NCI-H748 (cell line): ENCODE measurements around the gene SLC45A1.
"Not testable (repeated sequence)": the region's sequence is repeated elsewhere in the genome, so short reads cannot be mapped to it uniquely, and the experiment has no call there.

ENCODE experiments used
- DNase-seq: peaks from one replicate; lab custom pipeline; 2025; ENCODE audit not compliant: unreplicated experiment; lab: John Stamatoyannopoulos, UW

Gene SLC45A1

DNA sequence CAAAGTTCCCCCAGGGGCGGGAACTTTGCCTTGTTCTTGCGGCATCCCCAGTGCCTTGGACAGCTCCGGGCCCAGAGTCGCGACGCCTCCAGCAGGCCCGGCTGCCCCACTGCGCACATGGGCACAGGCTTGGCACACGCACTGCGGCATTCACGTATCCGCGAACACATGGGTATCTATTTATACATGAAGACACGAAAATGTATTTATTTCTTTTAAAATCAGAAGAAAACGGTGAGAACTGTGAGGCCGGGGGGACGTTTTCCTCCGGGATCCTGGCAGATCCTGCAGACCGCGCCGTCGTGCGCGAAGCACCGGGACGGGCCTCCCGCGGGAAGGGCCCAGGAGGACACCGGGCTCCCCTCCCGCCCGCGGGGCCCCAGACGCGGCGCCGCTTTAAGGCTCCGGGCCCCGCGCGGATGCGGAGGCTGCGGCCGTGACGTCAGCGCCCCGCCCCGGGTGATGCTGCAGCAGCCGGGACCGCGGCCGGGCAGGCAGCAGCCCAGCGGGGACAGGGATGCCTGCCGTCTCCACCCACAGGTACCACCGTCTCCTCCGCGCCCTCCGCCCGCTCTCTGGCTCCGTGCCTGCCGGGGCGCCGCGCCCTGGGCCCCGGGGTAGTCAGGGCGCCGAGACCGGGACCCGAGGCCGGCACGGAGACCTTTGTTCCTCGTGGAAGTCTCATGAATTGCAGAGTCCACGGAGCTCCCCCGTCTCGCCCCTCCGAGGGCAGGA lies at the start of gene SLC45A1:
Gene SLC45A1 (plus strand): TSS at position 468 of the 735 bp plus-strand sequence. CDS start 6,216 bp downstream, outside the sequence.
- DNase-seq, result peak; percentile 75

DNA sequence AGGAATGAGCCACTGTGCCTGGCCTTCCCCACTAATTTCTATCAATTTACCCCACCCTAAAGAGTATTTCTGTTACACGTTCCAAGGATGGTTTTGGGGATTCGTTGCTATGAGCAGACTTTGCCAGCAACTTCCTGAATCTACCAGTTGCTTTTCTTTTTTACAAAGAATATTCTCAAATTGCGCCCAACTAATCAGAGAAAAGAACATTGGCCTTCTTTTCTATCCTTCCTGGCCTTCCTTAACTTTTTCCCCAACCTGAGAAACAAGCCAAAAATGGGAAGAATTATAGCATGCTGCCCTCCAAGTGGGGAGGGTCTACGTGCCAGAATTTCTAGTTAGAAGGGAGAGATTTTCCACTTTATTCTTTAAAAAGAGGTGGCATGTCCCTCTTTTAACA lies 44.9 kb upstream of the SLC45A1 start:
- DNase-seq, result no peak

DNA sequence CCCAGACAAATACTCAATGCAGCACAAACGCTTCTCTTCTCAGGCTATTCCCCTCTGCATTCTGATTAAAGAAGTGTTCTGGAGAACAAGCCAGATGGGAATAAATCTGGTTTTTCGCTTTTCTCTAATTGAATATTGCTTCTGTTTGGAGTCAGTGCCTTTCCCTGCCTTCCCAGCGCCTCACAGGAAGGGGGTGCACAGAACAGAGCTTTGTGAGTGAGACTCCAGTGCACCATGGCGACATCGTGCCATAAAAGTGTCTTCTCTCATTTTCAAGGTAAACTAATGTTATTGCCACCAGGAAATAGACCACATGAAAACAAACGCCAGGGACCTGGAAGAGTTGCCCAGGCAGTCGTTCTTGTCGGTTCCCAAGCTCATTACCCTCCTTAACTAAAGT lies 43.6 kb upstream of the SLC45A1 start:
- DNase-seq, result no peak

DNA sequence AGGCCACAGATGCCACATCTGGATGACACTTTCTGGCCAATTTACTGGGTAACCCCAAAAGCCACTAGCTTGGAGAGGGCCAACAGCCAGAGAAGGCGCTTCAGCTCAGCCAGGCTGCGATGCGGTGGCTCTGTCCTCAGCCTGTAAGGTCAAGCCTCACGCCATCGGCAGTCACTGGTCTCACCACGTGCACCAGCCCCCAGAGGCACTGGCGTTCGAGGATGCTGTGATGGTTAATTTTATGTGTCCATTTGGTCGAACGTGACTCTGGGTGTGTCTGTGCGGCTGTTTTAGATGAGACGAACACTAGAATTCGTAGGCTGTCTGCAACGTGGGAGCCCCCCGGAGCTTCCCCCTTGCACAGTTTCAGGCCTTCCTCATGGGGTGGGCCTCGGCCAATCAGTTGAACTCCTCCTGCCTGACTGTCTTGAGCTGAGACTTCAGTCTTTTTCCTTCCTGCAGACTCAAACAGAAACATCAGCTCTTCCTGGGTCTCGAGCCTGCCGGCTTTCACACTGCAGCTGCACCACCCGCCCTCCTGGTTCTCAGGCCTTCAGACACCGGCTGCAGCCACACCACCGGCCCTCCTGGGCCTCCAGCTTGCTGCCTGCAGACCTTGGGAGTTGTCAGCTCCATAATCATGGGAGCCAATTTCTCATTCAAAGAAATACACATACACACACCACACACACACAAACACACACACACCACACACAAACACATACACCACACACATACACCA lies 41.6 kb upstream of the SLC45A1 start:
- no peak for DNase-seq

DNA sequence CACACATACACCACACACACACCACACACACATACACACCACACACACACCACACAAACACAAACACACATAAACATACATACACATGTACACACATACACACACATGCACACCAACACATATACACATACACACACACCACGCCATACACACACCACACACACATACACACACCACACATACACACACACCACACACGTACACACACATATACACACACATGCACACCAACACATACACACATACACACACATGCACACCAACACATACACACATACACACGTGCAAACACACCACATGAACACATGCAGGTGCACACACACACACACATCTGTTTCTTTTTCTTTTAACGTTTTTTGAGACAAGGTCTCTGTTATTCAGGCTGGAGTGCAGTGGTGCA lies 41.0 kb upstream of the SLC45A1 start:
- no peak for DNase-seq

DNA sequence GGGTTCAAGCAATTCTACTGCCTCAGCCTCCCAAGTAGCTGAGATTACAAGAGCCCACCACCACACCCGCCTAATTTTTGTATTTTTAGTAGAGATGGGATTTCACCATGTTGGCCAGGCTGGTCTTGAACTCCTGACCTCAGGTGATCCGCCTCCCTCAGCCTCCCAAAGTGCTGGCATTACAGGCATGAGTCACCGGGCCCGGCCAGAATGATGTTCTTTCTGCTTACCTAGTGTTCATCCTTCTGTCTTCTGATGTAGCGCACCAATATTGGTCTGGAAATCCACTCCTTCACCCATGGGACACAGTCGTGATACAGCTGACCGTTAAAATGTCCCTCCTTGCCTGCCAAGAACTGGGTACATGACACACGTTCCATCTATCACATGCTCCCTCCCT lies 39.2 kb upstream of the SLC45A1 start:
- not testable (repeated sequence) for DNase-seq

DNA sequence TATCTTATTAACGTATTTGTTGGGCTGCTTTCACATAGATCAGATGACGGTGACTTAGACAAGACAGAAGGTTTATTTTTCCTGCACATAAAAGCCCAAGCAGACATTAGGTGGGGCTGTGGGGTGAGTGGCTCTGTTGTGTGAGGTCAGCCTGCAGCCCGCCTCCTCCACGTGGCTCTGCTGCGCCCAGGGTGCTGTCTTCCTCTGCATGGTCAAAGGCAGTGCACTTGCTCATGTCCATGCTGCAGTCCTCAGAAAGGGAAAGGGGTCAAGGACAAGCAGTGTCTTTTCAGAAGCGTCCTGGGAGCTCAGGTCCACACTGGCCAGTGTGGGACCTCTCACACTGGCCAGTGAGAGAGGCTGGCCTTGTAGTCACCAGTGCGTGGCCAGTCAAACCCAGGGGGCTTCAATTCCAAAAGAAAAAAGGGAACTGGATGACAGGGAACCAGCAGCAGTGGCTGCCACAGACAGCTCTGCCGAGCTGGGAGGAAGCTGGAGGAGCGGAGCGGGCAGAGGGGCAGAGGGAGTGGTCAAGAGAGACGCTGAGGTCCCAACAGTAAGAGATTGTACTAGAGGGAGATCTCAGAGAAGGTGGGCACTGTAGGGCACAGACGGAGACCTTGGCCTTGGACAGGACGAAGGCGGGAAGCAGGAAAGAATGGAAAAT lies 35.9 kb upstream of the SLC45A1 start:
- DNase-seq, result no peak

DNA sequence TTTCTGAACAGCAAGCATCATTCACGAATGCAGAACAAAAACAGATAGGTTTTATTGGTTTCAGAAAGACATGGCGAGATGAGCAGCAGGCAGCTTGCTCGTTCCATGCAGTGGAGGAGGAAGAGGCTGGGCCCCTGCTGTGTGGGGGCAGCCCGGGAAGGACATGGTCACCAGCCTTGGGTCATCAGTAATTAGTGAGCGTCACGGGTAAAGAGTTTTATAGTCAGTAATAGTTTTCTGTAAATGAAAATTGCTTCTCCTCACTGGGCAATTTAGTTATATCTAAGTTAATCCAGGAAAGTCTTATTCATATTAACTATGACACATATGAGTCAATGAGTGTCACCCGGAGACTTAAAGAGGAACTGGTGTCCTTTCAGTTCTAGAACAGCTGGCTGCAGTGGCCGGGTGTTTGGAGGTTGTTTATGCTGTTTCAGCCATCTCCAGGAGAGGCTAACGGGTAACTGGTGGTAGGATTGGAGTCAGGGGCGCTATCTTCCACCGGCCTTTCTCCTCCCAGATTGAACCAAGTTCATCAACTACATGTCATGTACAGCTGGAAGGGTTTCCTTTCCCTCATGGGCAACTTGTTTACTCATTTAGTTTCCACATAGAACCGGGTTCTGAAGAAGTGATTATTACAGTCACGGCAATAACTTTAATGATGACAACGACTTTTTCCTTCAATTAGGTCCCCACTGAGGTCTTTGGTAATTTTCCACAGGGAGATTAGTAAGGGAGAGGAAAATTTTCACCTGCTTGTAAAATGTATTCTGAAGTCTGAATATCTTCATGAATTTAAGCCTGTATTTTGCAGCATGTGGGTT lies 34.6 kb upstream of the SLC45A1 start:
- no peak for DNase-seq

DNA sequence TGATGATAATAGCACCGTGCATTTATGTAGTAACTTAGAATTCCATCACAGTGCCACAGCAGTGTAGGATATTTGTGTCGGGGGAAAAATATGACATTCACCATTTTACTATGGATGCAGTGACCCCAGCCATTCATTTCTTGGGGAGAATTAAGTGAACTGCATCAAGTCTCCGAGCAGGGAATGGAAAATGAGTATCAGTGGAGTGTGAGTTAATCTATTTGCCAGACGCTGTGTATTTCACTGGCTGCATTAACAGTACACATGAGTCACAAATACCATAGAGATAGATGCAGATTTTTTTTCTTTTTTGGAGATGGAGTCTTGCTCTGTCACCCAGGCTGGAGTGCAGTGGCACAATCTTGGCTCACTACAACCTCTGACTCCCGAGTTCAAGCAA lies 33.8 kb upstream of the SLC45A1 start:
- no peak for DNase-seq

DNA sequence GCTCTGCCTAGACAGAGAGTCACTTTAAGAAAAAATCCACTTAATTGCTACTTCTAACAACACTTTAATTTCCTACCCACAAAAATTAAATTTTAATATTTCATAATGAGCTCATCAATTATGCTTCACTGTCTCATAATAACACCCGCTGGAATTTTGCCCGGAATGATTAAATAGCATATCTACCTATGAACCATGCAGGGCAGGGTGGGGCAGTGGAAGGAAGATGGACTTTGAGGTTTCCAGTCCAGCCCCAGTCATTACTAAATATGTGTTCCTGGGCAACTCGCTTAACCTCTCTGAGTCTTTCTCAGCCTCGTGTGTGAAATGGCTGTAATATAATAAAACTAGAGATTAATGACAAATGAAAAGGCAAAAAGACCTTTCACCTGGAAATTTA lies 32.8 kb upstream of the SLC45A1 start:
- no peak for DNase-seq

DNA sequence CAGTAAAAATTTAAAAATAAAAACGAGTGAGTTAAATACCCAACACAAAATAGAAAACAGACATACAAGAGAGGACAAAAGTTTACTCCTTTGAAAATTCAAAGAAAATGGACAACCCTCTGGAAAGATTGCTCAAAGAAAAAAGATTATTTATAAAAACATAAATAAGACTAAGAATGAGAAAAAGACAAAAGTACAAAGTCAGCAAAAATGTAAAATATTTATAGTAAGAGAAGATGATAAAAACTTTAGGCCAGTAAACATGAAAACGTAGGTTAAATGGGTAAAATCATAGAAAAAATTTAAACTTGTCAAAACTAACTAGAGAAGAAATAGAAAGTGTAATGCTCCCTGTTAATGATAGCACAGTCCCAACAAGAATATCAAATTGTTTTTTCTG lies 31.9 kb upstream of the SLC45A1 start:
- no peak for DNase-seq

DNA sequence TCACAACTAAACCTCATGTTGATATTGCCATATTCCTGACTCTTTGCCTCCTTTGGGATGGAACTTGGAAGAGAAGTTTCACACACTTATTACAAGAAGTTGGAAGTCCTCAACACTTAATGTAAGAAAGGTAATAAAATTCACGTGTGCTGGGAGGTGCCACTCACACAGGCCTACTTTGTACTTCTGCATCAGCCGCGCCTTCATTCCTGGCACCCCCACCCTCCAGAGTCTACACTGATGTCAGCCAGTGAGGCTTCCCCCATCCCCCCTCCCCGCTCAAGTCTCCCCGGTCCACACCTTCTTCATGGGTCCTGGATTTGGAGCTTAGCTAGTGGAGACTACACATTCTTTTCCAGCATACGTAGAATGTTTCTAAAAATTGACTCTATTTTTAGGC lies 24.8 kb upstream of the SLC45A1 start:
- no peak for DNase-seq

DNA sequence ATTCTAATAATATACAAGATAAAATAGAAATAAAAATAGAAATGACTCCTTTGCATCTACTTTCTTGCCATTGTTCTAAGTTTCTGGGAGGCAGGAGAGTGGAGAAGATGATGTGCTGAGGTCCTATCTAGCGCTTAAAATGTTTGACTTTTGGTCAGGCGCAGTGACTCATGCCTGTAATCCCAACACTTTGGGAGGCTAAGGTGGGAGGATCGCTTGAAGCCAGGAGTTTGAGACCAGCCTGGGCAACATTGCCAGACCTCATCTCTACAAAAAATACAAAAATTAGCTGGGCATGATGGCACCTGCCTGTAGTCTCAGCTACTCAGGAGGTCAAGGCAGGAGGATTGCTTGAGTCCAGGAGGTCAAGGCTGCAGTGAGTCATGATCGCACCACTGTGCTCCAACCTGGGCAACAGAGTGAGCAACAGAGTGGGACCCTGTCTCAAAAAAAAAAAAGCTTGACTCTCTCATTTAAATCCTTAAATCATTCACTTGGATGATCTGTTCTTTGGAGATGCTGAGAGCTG lies 24.2 kb upstream of the SLC45A1 start:
- DNase-seq, result no peak

DNA sequence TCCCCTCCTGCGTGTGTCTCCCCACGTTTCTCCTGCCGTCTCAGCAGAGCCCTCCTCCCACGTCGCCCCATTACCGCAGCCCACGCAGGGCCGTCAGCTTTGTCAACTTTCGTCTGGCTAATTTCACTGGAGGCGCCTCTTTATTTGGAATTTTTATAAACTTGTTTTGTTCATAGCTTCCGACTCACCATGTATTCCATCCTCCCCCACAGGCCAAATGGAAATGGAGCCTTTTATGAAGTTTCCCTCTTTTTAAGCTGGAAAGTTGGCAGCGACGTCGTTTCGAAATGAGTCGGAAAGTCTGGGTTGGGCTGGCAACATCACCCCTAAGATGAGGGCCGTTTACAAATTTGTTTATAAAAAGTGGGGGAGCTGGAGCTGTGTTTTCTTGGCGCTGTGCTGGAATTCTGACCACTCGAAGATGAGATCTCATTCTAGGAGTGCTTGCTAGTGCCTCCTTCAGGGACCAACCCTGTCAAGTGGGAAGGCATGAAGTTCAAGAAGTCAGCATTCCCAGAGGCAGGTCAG lies 23.7 kb upstream of the SLC45A1 start:
- DNase-seq, result no peak

DNA sequence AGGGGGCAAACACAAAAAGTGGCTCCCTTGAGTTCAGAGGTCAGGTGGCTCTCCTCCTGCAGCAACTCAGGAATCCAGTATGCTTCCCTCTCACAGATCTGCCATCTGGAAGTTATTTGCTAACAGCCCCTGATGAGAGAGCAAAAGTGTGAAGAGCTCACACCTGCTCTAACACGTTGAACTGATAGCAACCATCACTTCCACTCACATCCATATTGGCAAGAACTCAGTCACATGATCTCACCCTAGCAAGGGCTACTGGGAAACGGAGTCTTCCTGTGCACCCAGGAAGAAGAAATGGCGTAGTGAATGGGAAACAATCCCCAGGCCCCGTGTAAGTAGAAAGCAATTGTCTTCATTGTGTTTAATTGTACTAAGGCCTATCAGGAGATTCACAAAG lies 20.7 kb upstream of the SLC45A1 start:
- no peak for DNase-seq

DNA sequence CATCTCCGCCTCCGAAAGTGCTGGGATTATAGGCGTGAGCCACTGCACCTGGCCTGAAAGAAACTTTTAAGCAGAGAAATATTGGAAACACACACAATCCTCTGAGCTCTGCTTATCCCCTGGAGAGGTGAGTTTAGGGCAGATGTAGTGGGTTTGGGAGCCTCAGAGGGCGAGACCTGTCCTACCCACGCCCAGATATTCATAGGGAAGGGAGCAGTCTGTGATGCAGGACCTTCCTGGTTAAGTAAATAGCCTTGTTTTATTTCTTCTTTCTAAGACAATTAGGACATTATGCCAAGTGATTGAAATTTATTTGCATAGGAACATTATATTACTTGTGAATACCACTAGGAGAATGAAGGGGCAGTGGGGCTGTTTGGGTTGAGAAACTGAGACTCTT lies 18.0 kb upstream of the SLC45A1 start:
- no peak for DNase-seq

DNA sequence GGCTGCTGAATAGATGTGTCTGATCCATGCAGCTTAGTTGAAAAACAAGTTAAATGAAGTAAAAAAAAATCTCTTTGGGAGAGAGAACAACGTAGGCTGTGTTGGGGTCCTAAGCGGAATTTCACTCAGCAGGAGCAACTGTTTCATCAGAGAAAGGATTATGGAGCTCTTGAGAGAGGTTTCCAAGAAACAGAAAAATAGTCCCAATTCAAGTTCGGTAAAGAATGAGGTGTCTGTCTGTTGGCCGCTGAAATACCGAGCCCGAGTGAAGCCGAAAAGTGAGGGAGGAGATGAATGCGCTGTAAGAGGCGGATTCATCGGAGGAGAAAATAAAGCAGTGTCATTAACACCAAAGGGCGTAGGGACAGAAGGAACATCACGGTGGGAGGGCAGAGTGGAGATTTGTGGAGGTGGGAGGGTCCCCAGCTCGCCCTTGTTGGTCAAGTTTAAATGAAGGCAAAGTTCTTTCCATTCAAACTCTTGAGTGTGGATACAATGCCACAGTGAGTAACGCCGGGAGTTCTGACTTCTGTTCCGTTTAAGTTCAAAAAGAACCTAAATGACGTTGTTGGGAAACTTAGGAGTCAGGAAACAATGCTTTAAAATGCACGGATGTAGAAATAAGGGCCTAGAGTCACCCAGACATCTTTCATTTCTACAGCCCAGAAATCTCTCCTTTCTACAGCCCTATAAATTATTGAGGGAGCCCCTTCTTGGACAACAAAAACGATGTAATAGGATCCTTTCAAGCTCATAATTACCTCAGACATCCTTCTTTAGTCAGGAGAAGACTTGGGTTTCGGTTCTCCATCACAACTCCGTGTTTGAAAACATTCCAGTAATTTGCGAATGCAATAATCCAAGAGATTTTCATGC lies 15.6 kb upstream of the SLC45A1 start:
- DNase-seq, result no peak

DNA sequence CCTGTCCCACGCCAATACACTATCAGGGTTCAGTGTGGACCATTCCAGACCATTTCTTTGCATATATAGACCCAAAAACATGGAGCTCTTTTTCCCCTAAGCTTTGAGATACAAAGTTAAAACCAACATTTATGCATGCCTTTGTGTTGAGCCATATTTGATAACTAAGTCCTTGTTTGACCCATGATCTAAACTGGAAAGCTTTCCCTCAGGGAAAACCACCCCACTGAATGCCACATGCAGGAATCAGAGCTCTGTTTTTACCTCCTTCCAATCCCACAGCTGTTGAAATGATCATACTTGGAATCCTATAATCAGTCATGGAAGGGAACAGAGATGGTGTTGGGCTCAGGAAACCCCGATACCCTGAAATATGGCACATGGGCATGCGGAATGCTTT lies 14.8 kb upstream of the SLC45A1 start:
- DNase-seq, result no peak

DNA sequence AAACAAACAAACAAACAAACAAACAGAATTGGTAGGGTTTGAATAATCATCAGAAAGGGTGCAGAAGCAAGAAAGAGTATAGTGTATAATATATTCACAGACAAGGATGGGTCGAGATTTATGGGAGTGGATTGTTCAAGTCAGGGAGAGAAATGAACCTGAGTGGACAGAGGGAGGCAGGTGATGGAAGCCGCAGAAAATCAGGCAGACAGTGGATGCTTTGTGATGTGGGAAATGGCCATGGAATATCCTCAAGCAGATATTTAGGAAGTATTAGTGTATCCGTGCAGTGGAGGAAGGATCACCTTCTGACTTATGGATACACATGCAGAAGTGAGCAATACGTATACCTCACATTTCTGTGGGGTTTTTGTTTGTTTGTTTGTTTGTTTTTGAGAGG lies 14.0 kb upstream of the SLC45A1 start:
- DNase-seq, result no peak

DNA sequence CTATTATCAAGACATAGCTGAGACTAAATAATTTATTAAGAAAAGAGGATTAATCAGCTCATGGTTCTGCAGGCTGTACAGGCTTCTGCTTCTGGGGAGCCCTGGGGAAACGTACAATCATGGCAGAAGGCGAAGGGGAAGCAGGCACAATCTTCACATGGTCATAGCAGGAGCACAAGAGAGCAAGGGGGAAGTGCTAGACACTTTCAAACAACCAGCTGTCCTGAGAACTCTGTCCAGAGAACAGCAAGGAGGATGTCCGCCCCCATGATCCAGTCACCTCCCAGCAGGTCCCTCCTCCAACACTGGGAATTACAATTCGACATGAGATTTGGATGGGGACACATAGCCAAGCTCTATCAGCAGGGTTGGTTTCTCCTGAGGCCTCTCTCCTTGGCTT lies 10.3 kb upstream of the SLC45A1 start:
- DNase-seq, result no peak
